Renal pelvis (tissue), 12 donors: Measurements from ENCODE around the gene XIST. TPM values are rescaled to one million over a fixed set of nuclear protein-coding genes. Genes with fewer than 3 reads are reported as not detected.
"Not testable (repeated sequence)": the region's sequence is repeated elsewhere in the genome, so short reads cannot be mapped to it uniquely, and the experiment has no call there.

Source experiments
- DNase-seq: peaks from one replicate; pipeline ENCODE4 v3.0.0-alpha.2; 2013
- long read RNA-seq, 16 experiments: transcript quantifications; one replicate each; lab custom pipeline, GENCODE V29; 2026
- polyA plus RNA-seq, 3 donors: library from polyadenylated mRNA; unstranded; fragments of 120-200 nt; gene quantifications; one replicate each; pipeline ENCODE4 v1.2.1, GENCODE V29; 2013; ENCODE audit not compliant: insufficient read length in 3 of 3

The XIST gene
- polyA plus RNA-seq = 100 to 1,000 TPM in 1 of 3 donors, under 1 TPM in 2; 0.46 to 948 (median 0.91) TPM
- long read RNA-seq, donor 1 = 0 reads
- long read RNA-seq, donor 2 = 0 reads
- long read RNA-seq, donor 3 = 0 reads
- long read RNA-seq, donor 4 = 0 reads
- long read RNA-seq, donor 5, full-length matches to known transcripts = 9 of 85 reads
- long read RNA-seq, donor 5, partial matches to known transcripts = 76 of 85 reads
- long read RNA-seq, donor 5, other reads (novel, unspliced or antisense) = 0 of 85 reads
- long read RNA-seq, donor 6, full-length matches to known transcripts = 38 of 363 reads
- long read RNA-seq, donor 6, partial matches to known transcripts = 320 of 363 reads
- long read RNA-seq, donor 6, other reads (novel, unspliced or antisense) = 5 of 363 reads
- long read RNA-seq, donor 7, full-length matches to known transcripts = 42 of 248 reads
- long read RNA-seq, donor 7, partial matches to known transcripts = 201 of 248 reads
- long read RNA-seq, donor 7, other reads (novel, unspliced or antisense) = 5 of 248 reads
- long read RNA-seq, donor 8 = 0 reads
- long read RNA-seq, donor 9 = 0 reads
- long read RNA-seq, donor 10 = 0 reads
- long read RNA-seq, donor 11, full-length matches to known transcripts = 29 of 162 reads
- long read RNA-seq, donor 11, partial matches to known transcripts = 133 of 162 reads
- long read RNA-seq, donor 11, other reads (novel, unspliced or antisense) = 0 of 162 reads
- long read RNA-seq, donor 12 = 0 reads
- long read RNA-seq, donor 13 = 0 reads
- long read RNA-seq, donor 14, full-length matches to known transcripts = 73 of 129 reads
- long read RNA-seq, donor 14, partial matches to known transcripts = 56 of 129 reads
- long read RNA-seq, donor 14, other reads (novel, unspliced or antisense) = 0 of 129 reads
- long read RNA-seq, donor 15 = 0 reads
- long read RNA-seq, donor 16 = 0 reads

GRCh38 chrX:73852467-73852866, at the start of gene XIST:
Gene XIST, minus strand, starts transcription at chrX:73852714.
- DNase-seq = peak; percentile 87

GRCh38 chrX:73898315-73898714, 45.8 kb upstream of the XIST start:
- DNase-seq = not testable (repeated sequence)

GRCh38 chrX:73892515-73893090, 40.1 kb upstream of the XIST start:
- not testable (repeated sequence) for DNase-seq

GRCh38 chrX:73882260-73882659, 29.7 kb upstream of the XIST start:
- not testable (repeated sequence) for DNase-seq

GRCh38 chrX:73877687-73878086, 25.2 kb upstream of the XIST start:
- DNase-seq = no peak

GRCh38 chrX:73876911-73877310, 24.4 kb upstream of the XIST start:
- DNase-seq = no peak

- no peak for DNase-seq
Observed at GRCh38 chrX:73868916-73869315, 16.4 kb upstream of the XIST start.

GRCh38 chrX:73867144-73867543, 14.6 kb upstream of the XIST start:
- no peak for DNase-seq

- DNase-seq = no peak
Observed at GRCh38 chrX:73863852-73864251, 11.3 kb upstream of the XIST start.

- no peak for DNase-seq
Observed at GRCh38 chrX:73863268-73863667, 10.8 kb upstream of the XIST start.

GRCh38 chrX:73859622-73860021, 7.1 kb upstream of the XIST start:
- DNase-seq = no peak

- DNase-seq = peak; percentile 75
Observed at GRCh38 chrX:73855546-73855945, 3.0 kb upstream of the XIST start.

GRCh38 chrX:73852022-73852421, 492 bp downstream of the XIST start:
- no peak for DNase-seq

- DNase-seq = peak; percentile 95
Observed at GRCh38 chrX:73851014-73852009, 1.2 kb downstream of the XIST start.

GRCh38 chrX:73850124-73851013, 2.1 kb downstream of the XIST start:
- peak; percentile 21 for DNase-seq

- DNase-seq = no peak
Observed at GRCh38 chrX:73849073-73849472, 3.4 kb downstream of the XIST start.

GRCh38 chrX:73847991-73848390, 4.5 kb downstream of the XIST start:
- no peak for DNase-seq

- no peak for DNase-seq
Observed at GRCh38 chrX:73847100-73847499, 5.4 kb downstream of the XIST start.

GRCh38 chrX:73842541-73843234, 9.8 kb downstream of the XIST start:
- DNase-seq = no peak
